Activated CD8-positive, alpha-beta T cell treated with anti-CD3 and anti-CD28 coated beads for 36 hours (primary cell): ENCODE data around the gene ENAH. TPM values are rescaled to one million over a fixed set of nuclear protein-coding genes. Genes with fewer than 3 reads are reported as not detected.

Source experiments
- ATAC-seq: fragments of 200-7000 bp; cut with Tn5 transposase; one replicate; pipeline ENCODE4 v1.10.0; 2021; ENCODE audit warnings: mild to moderate bottlenecking, moderate library complexity
- CTCF ChIA-PET: fragments of 350-600 bp; sonication (Branson Sonifier 250); formaldehyde crosslinking; loops from one replicate; lab custom pipeline; 2021; ENCODE audit warnings: antibody characterized with exemption; lab: Charles Lee
- POLR2A ChIA-PET: fragments of 350-600 bp; sonication (Branson Sonifier 250); formaldehyde crosslinking; loops from one replicate; lab custom pipeline; 2021; ENCODE audit warnings: antibody characterized with exemption; lab: Charles Lee
- DNase-seq: peaks from one replicate; pipeline ENCODE4 v3.0.0-alpha.2; 2020
- H3K27ac Mint-ChIP-seq: one replicate; pipeline ENCODE4 v1.8.0; 2021; ENCODE audit warnings: mild to moderate bottlenecking, mixed read lengths
- H3K27me3 Mint-ChIP-seq: one replicate; pipeline ENCODE4 v1.8.0; 2021; ENCODE audit warnings: mixed read lengths
- H3K36me3 Mint-ChIP-seq: one replicate; pipeline ENCODE4 v1.8.0; 2021; ENCODE audit warnings: low read depth, mixed read lengths
- H3K4me1 Mint-ChIP-seq: one replicate; pipeline ENCODE4 v1.8.0; 2021; ENCODE audit warnings: low read depth, mixed read lengths
- H3K4me3 Mint-ChIP-seq: one replicate; pipeline ENCODE4 v1.8.0; 2021; ENCODE audit warnings: mild to moderate bottlenecking, moderate library complexity, mixed read lengths
- H3K9me3 Mint-ChIP-seq: one replicate; pipeline ENCODE4 v1.8.0; 2021; ENCODE audit warnings: mixed read lengths
- intact Hi-C: fragments of 100-400 bp; cut with micrococcal nuclease; formaldehyde crosslinking; loops from one replicate; pipeline ENCODE4 v1.10.0; 2022
- total RNA-seq, 2 experiments: library from RNA; stranded (reverse); gene quantifications; one replicate each; pipeline ENCODE4 v1.2.3, GENCODE V29; 2021
- TF ChIP-seq, protein P1 (sequence below): fragments of 200-600 bp; IDR thresholded peaks from one replicate; pipeline ENCODE4 v1.8.0; 2022; ENCODE audit warnings: antibody characterized with exemption, mild to moderate bottlenecking

ENAH gene
- total RNA-seq, 2 experiments from 2014 or later: 0.51 to 0.65 TPM

DNA sequence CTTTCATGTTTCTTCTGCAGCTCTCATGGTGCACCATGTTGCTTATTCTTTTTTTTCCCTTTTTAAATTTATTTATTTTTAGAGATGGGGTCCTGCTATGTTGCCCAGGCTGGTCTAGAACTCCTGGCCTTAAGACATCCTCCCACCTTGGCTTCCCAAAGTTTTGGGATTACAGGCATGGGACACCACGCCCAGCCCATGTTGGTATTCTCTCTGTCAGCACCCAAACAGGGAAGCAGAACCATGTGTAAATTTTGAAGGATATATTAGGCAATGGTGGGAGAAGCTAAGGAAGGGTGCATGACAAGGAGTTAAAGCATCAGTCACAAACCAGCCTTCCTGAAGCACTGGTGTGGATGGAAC, 39.6 kb upstream of the ENAH start:
- Mint-ChIP-seq H3K4me1 (no peaks in the 10 kb centered on the region), H3K27ac (no peak overlapping the region), H3K9me3 (no peaks in the 10 kb centered on the region), H3K4me3 (no peak overlapping the region), H3K36me3 (no peaks in the 10 kb centered on the region), H3K27me3 (no peaks in the 10 kb centered on the region)
- ChIA-PET POLR2A (interaction anchor here (0.6 kb wide), 1 partner anchor 186 kb away, joined by 6 read pairs; no protein-coding TSS in a partner anchor), CTCF (no interaction called here)
- TF ChIP-seq, protein P1, sequence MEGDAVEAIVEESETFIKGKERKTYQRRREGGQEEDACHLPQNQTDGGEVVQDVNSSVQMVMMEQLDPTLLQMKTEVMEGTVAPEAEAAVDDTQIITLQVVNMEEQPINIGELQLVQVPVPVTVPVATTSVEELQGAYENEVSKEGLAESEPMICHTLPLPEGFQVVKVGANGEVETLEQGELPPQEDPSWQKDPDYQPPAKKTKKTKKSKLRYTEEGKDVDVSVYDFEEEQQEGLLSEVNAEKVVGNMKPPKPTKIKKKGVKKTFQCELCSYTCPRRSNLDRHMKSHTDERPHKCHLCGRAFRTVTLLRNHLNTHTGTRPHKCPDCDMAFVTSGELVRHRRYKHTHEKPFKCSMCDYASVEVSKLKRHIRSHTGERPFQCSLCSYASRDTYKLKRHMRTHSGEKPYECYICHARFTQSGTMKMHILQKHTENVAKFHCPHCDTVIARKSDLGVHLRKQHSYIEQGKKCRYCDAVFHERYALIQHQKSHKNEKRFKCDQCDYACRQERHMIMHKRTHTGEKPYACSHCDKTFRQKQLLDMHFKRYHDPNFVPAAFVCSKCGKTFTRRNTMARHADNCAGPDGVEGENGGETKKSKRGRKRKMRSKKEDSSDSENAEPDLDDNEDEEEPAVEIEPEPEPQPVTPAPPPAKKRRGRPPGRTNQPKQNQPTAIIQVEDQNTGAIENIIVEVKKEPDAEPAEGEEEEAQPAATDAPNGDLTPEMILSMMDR: no peak
- ATAC-seq (no peak), DNase-seq (no peak)
- intact Hi-C loops: no loop called here

DNA sequence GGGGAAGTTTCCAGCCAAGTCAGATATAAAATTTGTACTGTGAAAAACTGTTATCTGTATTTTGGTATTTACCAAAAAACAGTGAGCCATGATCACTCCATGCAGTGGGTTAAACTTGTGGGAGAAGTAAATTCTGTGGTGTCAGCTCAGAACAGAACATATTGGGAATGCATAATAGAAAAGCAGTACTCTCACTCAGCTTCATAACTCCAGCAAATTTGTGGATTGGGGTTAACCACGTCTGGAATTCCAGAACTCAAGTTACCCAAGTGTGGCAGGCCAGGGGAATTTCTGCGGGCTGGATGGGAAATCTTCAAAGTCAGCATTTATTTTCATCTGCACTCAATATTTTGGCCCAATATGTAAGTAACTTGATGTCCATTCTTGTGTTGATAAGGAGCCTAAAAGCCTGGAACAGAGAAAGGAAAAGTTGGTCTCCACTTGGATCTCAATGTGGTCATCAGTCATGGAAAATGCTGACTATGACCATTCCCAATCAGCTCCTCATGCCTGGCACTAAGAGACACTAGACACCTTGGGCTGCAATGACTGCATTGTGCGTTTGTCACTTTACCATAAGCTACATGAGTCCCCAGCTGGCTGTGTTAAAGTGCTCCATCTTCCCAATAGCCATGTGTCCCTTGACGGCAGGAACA, 39.1 kb upstream of the ENAH start:
- H3K27me3 Mint-ChIP-seq: no peaks in the 10 kb centered on the region
- H3K36me3 Mint-ChIP-seq: no peaks in the 10 kb centered on the region
- H3K9me3 Mint-ChIP-seq: no peaks in the 10 kb centered on the region
- H3K4me3 Mint-ChIP-seq: no peak overlapping the region
- ATAC-seq (no peak), DNase-seq (no peak)
- TF ChIP-seq, protein P1: no peak
- ChIA-PET POLR2A (interaction anchor here (0.6 kb wide), 1 partner anchor 185 kb away, joined by 6 read pairs; no protein-coding TSS in a partner anchor), CTCF (interaction anchor here (0.6 kb wide), 2 partner anchors 220 to 226 kb away, joined by 3 read pairs; no protein-coding TSS in a partner anchor)
- intact Hi-C loops: no loop called here
- no peaks in the 10 kb centered on the region for H3K4me1 Mint-ChIP-seq
- no peak overlapping the region for H3K27ac Mint-ChIP-seq

DNA sequence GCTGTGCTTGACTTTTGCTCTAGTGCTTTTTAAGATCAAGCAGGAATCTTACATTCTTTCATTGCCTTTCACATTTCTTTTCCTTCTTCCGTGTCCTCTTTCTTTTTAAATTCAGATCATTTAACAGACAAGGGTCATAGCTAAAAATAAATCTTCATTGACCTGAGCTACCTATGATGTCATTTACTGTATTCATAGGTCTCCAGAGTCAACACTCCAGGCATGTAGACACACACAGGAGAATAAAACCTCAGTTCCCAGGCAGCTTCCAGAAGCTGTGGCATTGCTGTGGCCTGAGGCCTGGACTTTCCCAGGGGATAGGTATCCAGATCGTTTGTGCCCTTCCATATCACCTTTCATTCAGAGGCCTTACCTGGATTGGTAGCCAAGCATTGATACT, 38.5 kb upstream of the ENAH start:
- intact Hi-C loops: no loop called here
- POLR2A ChIA-PET: no interaction called here
- H3K36me3 Mint-ChIP-seq: no peaks in the 10 kb centered on the region

DNA sequence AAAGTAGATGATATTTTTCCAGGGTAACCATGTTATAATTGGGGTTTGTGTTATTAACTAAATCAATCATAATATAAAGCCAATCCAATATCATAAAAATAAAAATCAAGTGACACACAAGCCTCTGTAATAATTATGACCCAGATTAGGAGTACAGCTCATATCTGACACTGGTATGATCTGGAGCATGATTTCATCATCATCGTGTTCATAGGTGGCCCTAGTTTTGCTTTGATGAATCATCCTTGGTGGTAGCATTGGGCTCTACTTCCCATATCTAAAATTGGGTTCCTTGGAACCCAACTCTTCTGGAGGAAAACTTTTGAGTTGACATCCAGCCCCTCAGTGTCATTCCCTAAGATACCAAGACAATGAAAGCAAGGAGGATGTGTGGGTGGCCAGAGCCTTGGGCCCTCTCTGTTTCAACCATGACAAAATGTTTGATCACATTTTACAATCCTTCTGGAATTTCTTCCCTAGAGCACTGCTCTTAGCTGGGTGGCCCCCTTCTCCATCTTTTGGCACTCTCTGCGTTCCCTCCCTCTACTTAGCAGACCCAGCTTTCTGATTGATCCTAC, 37.0 kb upstream of the ENAH start:
- POLR2A ChIA-PET: no interaction called here
- ATAC-seq (no peak), DNase-seq (no peak)
- Mint-ChIP-seq H3K27ac (no peak overlapping the region), H3K9me3 (no peaks in the 10 kb centered on the region), H3K27me3 (no peaks in the 10 kb centered on the region), H3K36me3 (no peaks in the 10 kb centered on the region), H3K4me1 (no peaks in the 10 kb centered on the region), H3K4me3 (no peak overlapping the region)
- CTCF ChIA-PET: no interaction called here
- intact Hi-C loops: no loop called here
- TF ChIP-seq, protein P1: no peak

More for the DNA sequence above, 38.5 kb upstream of the ENAH start:
- H3K4me3 Mint-ChIP-seq: no peak overlapping the region
- ATAC-seq: no peak
- TF ChIP-seq, protein P1: no peak
- H3K4me1 Mint-ChIP-seq: no peaks in the 10 kb centered on the region
- DNase-seq: no peak
- H3K27ac Mint-ChIP-seq: no peak overlapping the region
- CTCF ChIA-PET: interaction anchor here (0.6 kb wide), 2 partner anchors 221 to 227 kb away, joined by 3 read pairs; no protein-coding TSS in a partner anchor
- H3K9me3 Mint-ChIP-seq: no peaks in the 10 kb centered on the region
- H3K27me3 Mint-ChIP-seq: no peaks in the 10 kb centered on the region

DNA sequence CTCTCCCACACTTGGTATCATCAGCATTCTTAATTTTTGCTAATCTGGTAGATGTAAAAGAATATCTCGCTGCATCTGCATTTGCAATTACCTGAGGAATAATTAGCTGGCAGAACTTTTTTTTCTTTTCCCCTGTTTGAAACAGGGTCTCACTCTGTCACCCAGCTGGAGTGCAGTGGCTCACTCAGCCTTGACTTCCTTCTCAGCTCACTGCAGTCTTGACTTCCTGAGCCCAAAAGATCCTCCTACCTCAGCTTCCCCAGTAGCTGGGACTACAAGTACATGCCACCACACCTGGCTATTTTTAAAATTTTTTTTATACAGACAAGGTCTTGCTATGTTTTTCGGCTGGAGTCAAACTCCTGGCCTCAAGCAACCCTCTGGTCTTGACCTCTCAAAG, 35.4 kb upstream of the ENAH start:
- ChIA-PET POLR2A (no interaction called here), CTCF (no interaction called here)
- H3K27ac Mint-ChIP-seq: no peak overlapping the region
- no peak for DNase-seq
- intact Hi-C loops: no loop called here
- no peak overlapping the region for H3K4me3 Mint-ChIP-seq
- TF ChIP-seq, protein P1: no peak
- no peaks in the 10 kb centered on the region for H3K36me3 Mint-ChIP-seq
- no peak for ATAC-seq
- H3K27me3 Mint-ChIP-seq: no peaks in the 10 kb centered on the region
- H3K9me3 Mint-ChIP-seq: no peaks in the 10 kb centered on the region
- H3K4me1 Mint-ChIP-seq: no peaks in the 10 kb centered on the region
